NOMO-1 treated with dmso at 0.1 percent for 144 hours (cell line): Measurements from ENCODE around the gene ZNF850.

Experiments used
- DNase-seq: peaks from one replicate; lab custom pipeline; 2025; ENCODE audit not compliant: unreplicated experiment; lab: John Stamatoyannopoulos, UW

The ZNF850 gene

DNA sequence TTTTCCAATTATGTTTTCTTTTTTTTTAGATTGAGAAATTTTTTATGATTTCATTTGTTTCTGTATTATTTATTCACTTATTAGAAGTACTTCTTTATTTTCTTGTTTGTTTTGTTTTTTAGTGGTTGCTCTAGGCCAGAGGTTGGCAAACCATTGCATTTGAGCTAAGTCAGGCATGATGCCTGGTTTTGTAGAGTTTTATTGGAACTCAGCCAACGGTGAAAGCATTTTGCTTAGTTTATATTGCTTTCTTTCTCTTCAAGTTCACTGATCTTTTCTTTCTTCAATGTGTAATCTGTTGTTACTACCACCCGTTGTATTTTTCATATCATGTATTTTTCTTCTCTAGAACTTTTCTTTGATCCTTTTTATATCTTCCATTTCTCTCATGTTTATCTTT, 65.5 kb downstream of the ZNF850 start:
- no peak for DNase-seq

DNA sequence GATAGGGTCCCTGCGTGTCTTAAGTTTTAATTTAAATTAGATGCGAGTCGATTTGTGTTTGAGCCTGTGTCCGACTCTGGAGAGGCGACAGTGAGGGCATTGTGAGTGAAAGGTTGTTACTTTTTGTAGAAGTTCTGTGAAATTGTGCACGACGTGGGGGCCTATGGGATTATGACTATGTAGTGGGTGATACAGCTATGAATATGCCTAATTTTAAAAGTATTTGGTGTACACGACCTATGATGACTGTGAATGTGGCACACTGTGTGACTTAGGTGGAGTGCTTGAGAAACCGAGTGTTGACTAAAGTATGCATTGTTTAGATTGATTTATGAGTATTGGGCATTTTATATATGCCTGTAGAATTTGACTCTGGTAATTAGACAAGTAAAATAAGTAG, 84.5 kb downstream of the ZNF850 start:
- no peak for DNase-seq

GRCh38 chr19:36687214-36688056, 85.2 kb downstream of the ZNF850 start, which contains the start of gene ZNF567:
TSS of gene ZNF567 (plus strand) at chr19:36687612. CDS start at chr19:36694868, 7,256 bp downstream.
- DNase-seq: peak; percentile 95

DNA sequence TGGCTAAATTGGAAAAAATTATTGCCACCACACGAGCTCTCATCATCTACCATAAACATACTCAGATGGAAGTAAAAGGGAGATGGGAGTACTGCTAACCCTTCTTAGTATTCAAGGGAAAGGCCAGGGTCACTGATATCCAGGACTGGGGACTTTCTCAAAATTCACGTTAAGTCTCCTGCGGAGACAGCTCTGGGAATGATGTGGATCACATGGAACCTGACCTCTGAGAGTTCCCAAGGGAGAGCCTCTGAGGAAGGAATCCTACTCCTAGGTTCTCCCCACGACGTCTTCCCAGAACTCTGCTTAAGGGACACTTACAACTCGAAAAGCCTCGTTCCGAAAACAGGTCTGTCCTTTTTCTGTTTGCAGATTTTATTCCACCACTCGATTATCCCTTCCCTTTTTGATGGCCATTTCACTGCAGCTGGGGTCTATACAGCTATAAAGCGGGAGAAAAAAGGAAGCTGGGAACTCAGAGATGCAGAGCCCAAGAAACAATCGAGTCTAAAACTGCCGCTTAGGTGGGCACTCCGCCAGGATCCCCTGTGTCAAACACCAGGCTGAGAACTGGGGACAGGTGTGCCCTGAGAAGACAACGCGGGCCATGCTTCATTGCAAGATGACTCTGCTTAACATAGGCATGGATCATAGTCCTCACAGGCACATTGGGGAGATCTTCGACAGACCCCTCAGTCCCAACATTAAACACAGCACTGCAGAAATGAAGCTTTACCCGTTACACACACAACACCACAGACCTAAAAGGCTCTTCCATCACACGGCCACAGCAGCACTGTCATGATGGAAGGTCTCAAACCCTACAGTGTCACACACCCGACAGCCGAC, 86.0 kb downstream of the ZNF850 start:
- DNase-seq: no peak

DNA sequence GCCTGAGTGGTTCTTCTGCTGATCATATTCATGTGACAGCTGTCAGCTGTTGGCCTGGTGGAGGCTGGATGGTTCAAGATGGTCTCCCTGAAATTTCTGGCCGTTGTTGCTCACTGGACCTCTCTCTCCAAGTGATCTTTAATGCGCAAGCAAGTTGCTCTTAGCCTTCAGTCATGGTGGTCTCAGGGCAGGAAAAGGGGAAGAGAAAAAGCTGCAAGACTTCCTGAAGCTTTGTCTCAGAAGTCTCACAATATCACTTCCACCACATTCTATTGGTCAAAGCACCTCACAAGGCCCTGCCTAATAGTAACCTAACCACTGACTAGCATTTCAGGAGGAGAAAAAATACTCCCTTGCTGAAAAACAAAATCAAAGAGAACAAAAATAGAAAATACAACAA, 86.8 kb downstream of the ZNF850 start:
- no peak for DNase-seq

- DNase-seq: no peak
Observed at GRCh38 chr19:36679455-36679854, 93.2 kb downstream of the ZNF850 start.

- DNase-seq: no peak
Observed at GRCh38 chr19:36674201-36674600, 98.4 kb downstream of the ZNF850 start.

DNA sequence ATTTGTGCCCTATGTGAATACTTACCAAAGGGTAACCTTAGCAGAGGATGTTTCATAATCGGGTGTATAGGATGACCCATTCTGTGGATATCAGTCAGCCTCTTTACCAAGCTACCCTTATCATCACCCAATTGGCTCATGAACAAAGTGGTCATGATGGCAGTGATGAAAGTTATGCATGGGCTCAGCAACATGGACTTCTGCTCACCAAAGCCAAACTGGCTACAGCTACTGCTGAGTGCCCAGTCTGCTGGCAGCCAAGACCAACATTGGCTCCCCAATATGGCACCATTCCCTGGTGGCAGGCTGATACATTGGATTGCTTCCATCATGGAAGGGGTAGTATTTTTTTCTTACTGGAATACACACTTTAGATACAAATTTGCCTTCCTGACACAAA, 100.2 kb downstream of the ZNF850 start:
- no peak for DNase-seq

DNA sequence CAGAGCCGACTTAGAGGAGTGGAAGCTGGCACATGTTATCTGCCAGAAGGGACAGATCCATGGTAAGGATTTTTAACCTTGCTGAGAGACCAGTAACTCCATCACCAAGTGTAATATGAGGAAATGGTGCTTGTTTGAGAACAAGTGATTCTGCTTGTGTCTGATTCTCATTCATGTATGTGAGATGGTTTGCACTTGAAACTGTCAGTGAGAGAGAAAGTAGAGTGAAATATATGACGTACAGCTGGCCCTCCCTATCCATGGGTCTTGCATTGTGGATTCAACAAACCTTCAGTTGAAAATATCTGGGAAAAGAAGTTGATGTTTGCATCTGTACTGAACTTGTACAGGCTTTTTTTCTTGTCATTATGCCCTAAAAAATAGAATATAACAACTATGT, 104.0 kb downstream of the ZNF850 start:
- DNase-seq: no peak

GRCh38 chr19:36665832-36666231, 106.8 kb downstream of the ZNF850 start:
- no peak for DNase-seq
